Measurements from ENCODE around the gene KITLG.

The KITLG gene

GRCh38 chr12:88530868-88531267, 49.4 kb downstream of the KITLG start:
- DNase-seq (ENCODE audit: low read depth in 1 of 2, low spot score in 1 of 2) = no peak

DNA sequence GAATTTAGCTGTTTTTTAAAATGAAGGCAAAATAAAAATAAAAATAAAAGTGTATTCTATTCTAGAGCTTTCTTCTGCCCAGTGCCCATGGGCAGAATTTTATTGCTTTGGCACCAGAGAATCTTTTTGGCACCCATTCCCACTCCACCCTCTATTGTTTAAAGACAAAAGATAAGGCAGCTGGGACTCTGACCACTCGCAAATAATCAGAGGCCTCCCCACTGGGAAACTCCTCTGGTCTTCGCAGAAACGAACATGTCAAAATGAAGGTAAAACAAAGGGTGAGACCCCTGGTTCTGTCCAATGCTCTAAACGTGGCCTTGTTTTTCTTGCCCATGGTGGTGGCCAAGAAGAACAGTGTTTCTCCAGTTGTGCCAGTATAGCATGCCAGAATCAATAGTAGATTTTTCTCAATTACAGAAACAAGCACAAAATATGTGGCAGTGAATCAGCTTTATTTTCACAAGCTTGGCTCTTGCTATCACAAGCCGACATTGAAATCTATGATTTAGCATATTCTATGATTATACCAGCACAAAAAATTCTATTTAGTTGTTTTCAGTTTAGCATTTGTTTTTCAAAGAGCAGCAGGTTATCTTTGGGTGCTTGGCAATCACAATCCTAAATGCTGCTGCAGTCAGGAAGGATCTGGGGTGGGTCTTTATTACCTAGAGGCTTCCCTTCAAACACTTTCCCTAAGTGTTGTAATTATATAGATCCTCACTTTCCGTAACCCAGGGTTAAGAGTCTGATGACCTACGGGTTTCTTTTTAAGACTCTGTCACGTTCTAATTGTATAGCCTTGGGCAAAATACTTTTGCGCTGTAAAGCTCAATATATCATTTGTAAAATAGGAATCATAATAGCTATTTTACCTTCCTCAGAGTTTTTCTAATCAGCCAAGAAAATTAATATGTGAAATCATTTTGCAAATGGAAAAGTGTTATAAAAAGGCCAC, 50.5 kb downstream of the KITLG start:
- no peaks in the 10 kb centered on the region for H3K27me3 ChIP-seq (ENCODE audit: insufficient read depth, poor library complexity, severe bottlenecking)
- no peak overlapping the region for H3K27ac ChIP-seq (replicated peaks)
- no peak overlapping the region for H3K4me3 ChIP-seq (replicated peaks; ENCODE audit: insufficient read depth, low read length)
- TF ChIP-seq CTCF (IDR thresholded peaks at IDR 0.05; ENCODE audit: insufficient read depth, low read length) = no peak
- TF ChIP-seq, protein P1, sequence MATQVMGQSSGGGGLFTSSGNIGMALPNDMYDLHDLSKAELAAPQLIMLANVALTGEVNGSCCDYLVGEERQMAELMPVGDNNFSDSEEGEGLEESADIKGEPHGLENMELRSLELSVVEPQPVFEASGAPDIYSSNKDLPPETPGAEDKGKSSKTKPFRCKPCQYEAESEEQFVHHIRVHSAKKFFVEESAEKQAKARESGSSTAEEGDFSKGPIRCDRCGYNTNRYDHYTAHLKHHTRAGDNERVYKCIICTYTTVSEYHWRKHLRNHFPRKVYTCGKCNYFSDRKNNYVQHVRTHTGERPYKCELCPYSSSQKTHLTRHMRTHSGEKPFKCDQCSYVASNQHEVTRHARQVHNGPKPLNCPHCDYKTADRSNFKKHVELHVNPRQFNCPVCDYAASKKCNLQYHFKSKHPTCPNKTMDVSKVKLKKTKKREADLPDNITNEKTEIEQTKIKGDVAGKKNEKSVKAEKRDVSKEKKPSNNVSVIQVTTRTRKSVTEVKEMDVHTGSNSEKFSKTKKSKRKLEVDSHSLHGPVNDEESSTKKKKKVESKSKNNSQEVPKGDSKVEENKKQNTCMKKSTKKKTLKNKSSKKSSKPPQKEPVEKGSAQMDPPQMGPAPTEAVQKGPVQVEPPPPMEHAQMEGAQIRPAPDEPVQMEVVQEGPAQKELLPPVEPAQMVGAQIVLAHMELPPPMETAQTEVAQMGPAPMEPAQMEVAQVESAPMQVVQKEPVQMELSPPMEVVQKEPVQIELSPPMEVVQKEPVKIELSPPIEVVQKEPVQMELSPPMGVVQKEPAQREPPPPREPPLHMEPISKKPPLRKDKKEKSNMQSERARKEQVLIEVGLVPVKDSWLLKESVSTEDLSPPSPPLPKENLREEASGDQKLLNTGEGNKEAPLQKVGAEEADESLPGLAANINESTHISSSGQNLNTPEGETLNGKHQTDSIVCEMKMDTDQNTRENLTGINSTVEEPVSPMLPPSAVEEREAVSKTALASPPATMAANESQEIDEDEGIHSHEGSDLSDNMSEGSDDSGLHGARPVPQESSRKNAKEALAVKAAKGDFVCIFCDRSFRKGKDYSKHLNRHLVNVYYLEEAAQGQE (IDR thresholded peaks at IDR 0.05; ENCODE audit: insufficient replicate concordance, low read depth) = no peak
- TF ChIP-seq GABPA (IDR thresholded peaks at IDR 0.05; ENCODE audit: low read depth) = no peak
- TF ChIP-seq SPI1 (IDR thresholded peaks at IDR 0.05; ENCODE audit: borderline replicate concordance, low read depth) = no peak
- TF ChIP-seq POLR2AphosphoS5 (IDR thresholded peaks at IDR 0.05; ENCODE audit: low read depth) = no peak
- no peak for DNase-seq (ENCODE audit: low read depth in 1 of 2, low spot score in 1 of 2)

More at GRCh38 chr12:88530868-88531267, 49.4 kb downstream of the KITLG start:
- Histone ChIP-seq H3K27me3 (ENCODE audit: insufficient read depth, poor library complexity, severe bottlenecking) (no peaks in the 10 kb centered on the region), H3K4me3 (replicated peaks; ENCODE audit: insufficient read depth, low read length) (no peak overlapping the region), H3K27ac (replicated peaks) (no peak overlapping the region)
- TF ChIP-seq CTCF (IDR thresholded peaks at IDR 0.05; ENCODE audit: insufficient read depth, low read length) = no peak
- no peak for TF ChIP-seq SPI1 (IDR thresholded peaks at IDR 0.05; ENCODE audit: borderline replicate concordance, low read depth)
- TF ChIP-seq POLR2AphosphoS5 (IDR thresholded peaks at IDR 0.05; ENCODE audit: low read depth) = no peak
- TF ChIP-seq, protein P1 (IDR thresholded peaks at IDR 0.05; ENCODE audit: insufficient replicate concordance, low read depth) = no peak
- TF ChIP-seq GABPA (IDR thresholded peaks at IDR 0.05; ENCODE audit: low read depth) = no peak

DNA sequence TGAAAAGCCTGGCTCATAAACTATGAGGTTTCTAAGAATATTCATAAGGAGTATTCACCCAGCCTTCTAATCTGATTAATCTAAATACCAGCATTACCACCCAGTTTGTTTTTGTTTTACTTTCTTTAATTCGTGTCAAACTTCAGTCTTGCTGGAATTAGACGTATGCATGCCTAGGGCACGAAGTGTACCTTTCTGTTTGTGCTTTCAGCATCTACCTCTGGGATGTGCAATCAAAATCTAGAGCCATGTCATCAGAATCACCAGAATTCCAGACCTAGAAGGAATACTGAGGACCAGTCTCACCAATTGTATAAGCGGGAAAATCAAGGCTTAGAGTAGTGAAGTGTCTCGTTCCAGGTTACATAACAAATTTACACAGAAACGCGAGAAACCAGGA, 57.3 kb downstream of the KITLG start:
- no peak for DNase-seq (ENCODE audit: low read depth in 1 of 2, low spot score in 1 of 2)
- H3K27me3 ChIP-seq (ENCODE audit: insufficient read depth, poor library complexity, severe bottlenecking) = no peaks in the 10 kb centered on the region
- TF ChIP-seq SPI1 (IDR thresholded peaks at IDR 0.05; ENCODE audit: borderline replicate concordance, low read depth) = no peak
- no peak for TF ChIP-seq GABPA (IDR thresholded peaks at IDR 0.05; ENCODE audit: low read depth)
- no peak for TF ChIP-seq POLR2AphosphoS5 (IDR thresholded peaks at IDR 0.05; ENCODE audit: low read depth)
- no peak for TF ChIP-seq CTCF (IDR thresholded peaks at IDR 0.05; ENCODE audit: insufficient read depth, low read length)
- TF ChIP-seq, protein P1 (IDR thresholded peaks at IDR 0.05; ENCODE audit: insufficient replicate concordance, low read depth) = no peak
- no peak overlapping the region for H3K4me3 ChIP-seq (replicated peaks; ENCODE audit: insufficient read depth, low read length)
- H3K27ac ChIP-seq (replicated peaks) = no peak overlapping the region
